C4-2B (cell line): ENCODE measurements around the gene SCARB1.

Experiments
- H3K27ac ChIP-seq: fragments of 450-650 bp; 2 replicates; pipeline ENCODE4 v1.5.1; 2017
- ZFX ChIP-seq: fragments of 450-650 bp; IDR thresholded peaks from 2 replicates; pipeline ENCODE4 v1.6.1; 2017
- TF ChIP-seq, protein P1 (sequence below): fragments of 450-650 bp; conservative IDR thresholded peaks from 2 replicates; pipeline ENCODE4 v1.5.1; 2017; ENCODE audit warnings: mild to moderate bottlenecking

Gene SCARB1

GRCh38 chr12:124869059-124869665 is 5.5 kb upstream of the SCARB1 start:
- H3K27ac ChIP-seq: no peak overlapping the region
- TF ChIP-seq, protein P1, sequence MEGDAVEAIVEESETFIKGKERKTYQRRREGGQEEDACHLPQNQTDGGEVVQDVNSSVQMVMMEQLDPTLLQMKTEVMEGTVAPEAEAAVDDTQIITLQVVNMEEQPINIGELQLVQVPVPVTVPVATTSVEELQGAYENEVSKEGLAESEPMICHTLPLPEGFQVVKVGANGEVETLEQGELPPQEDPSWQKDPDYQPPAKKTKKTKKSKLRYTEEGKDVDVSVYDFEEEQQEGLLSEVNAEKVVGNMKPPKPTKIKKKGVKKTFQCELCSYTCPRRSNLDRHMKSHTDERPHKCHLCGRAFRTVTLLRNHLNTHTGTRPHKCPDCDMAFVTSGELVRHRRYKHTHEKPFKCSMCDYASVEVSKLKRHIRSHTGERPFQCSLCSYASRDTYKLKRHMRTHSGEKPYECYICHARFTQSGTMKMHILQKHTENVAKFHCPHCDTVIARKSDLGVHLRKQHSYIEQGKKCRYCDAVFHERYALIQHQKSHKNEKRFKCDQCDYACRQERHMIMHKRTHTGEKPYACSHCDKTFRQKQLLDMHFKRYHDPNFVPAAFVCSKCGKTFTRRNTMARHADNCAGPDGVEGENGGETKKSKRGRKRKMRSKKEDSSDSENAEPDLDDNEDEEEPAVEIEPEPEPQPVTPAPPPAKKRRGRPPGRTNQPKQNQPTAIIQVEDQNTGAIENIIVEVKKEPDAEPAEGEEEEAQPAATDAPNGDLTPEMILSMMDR: no peak
- TF ChIP-seq ZFX: no peak

DNA sequence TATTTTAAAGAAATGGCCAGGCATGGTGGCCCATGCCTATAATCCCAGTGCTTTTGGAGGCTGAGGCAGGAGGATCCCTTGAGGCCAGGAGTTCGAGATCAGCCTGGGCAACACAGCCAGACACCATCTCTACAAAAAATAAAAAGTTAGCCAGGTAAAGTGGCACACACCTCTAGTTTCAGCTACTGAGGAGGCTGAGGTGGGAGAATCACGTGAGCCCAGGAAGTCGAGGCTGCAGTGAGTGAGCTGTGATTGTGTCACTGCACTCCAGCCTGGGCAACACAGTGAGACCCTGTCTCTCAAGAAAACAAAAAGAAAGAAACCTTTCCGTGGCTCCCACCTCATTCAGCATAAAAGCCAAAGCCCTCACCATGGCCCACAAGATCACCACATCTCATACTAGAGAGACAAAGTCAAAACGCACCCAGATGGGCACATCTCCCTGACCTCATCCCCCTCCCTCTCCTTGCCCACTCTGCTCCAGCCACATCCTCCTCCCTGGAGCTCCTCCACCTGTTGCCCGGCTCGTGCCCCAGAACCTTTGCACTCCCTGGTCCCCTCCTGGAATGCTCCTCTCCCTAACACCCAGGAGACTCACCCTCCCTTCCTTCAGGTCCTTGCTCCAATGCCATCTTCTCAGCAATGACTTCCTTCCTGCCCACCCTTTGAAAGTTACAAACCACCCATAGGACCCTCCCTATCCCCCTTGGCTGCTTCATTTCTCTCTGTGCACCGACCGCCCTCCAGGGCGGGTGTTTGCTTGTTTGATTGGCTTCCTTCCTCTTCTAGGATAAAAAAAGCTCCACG is 4.8 kb upstream of the SCARB1 start:
- H3K27ac ChIP-seq: peak overlapping the region; percentile 0
- no peak for TF ChIP-seq ZFX
- TF ChIP-seq, protein P1: no peak

GRCh38 chr12:124867401-124867930 is 3.8 kb upstream of the SCARB1 start:
- peak overlapping the region; percentile 0; the same call in 1 of the 2 replicates for H3K27ac ChIP-seq
- TF ChIP-seq ZFX: no peak
- TF ChIP-seq, protein P1: no peak

GRCh38 chr12:124866883-124867400 is 3.3 kb upstream of the SCARB1 start:
- H3K27ac ChIP-seq: peak overlapping the region; percentile 0; the same call in 1 of the 2 replicates
- TF ChIP-seq, protein P1: no peak
- no peak for TF ChIP-seq ZFX

GRCh38 chr12:124866195-124866882 is 2.7 kb upstream of the SCARB1 start:
- TF ChIP-seq ZFX: no peak
- TF ChIP-seq, protein P1: no peak
- H3K27ac ChIP-seq: no peak overlapping the region; the same call in 1 of the 2 replicates

DNA sequence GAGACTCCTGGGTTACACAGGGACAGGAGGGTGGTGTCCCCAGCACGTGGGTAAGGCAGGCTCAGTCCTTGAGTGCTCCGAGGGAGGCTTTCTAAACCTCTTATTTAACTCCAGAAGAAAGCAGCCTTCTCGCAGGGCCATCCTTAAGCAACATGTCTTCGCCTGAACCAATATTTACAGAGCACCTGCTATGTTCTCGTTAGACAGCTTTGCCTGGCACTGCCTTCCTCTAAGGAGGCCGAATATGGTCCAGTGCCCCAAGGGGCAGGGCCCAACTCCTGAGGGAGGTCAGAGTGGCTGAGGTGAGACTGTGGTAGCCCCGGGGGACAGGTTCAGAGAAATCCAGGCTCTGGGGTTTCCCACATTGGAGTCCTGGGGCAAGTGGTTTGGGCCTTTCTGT is 2.1 kb upstream of the SCARB1 start:
- H3K27ac ChIP-seq: peak overlapping the region; percentile 10; the same call in 1 of the 2 replicates
- TF ChIP-seq, protein P1: no peak
- TF ChIP-seq ZFX: no peak
